ENCODE data around the gene AQP2. TPM values are rescaled to one million over a fixed set of nuclear protein-coding genes. Genes with fewer than 3 reads are reported as not detected.
A peak's percentile ranks its signal among the peaks of the same experiment; 100 is the strongest.
"Not testable (repeated sequence)": the region's sequence is repeated elsewhere in the genome, so short reads cannot be mapped to it uniquely, and the experiment has no call there.

AQP2 gene
- polyA plus RNA-seq, 4 donors = 0.04 TPM; not detected in 3

DNA sequence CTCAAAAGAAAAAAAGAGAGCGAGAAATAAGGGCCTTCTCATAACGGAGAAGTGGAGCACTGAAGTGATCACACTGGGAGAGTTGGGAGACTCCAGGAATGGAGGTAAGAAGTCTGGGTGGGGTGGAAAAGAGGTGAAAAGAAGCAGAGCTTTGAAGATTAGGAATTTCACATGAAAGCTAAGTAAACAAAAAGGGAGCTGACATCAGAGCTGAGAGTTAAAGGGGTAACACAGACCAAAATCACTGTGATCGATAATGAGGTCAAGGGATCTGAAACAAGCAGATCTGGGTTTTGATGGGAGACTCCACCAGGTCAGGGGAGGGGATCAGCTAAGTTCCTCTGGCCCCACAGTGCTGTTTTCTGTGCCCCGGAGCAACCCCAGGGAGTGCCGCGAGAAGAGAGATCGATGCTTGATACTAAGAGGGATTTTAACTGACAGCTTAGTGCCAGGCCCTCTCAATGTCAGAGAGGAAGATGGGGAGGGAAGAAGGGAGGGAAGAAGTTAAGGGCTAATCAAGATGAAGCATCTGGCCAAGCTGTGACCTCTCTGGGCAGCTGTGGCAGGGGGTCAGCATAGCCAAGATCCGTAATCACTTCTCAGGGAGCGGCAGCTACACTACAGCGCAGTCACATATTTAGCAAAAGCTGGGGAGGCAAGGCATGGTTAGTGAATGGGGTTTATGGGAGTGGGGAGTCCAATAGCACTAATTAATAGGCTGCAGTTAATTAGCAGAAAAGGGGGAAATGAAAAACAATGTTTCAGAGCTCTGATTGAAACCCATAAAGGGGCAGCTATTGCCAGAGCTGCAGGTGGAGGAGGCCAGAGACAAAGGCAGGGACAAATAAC, 30.2 kb downstream of the AQP2 start:
- H3K27ac ChIP-seq (ENCODE audit: low read depth in 1 of 3, low read length in 2 of 3) = no peak overlapping the region
- H3K36me3 ChIP-seq (ENCODE audit: control insufficient read depth in 3 of 3, insufficient read depth in 2 of 3, low read depth in 1 of 3, low read length in 3 of 3) = no peaks in the 10 kb centered on the region
- no peak for DNase-seq
- H3K4me3 ChIP-seq (ENCODE audit: low read depth in 1 of 3, low read length in 3 of 3) = no peak overlapping the region
- peaks cover 0 to 20% (median 0%) of the 10 kb centered on the region in 3 donors for H3K4me1 ChIP-seq (ENCODE audit: control insufficient read depth in 3 of 3, insufficient read depth in 2 of 3, low read depth in 1 of 3, low read length in 2 of 3)
- WGBS, 3 donors = 92 to 95% (median 95%) methylated on average over 10 of the region's 10 CpGs
- H3K9me3 ChIP-seq (ENCODE audit: control insufficient read depth in 2 of 2, insufficient read depth in 1 of 2, low read depth in 1 of 2, low read length in 1 of 2) = no peaks in the 10 kb centered on the region
- FAIRE-seq = no peak
- no peaks in the 10 kb centered on the region for H3K27me3 ChIP-seq (ENCODE audit: control insufficient read depth in 3 of 3, insufficient read depth in 3 of 3, low read length in 3 of 3)

DNA sequence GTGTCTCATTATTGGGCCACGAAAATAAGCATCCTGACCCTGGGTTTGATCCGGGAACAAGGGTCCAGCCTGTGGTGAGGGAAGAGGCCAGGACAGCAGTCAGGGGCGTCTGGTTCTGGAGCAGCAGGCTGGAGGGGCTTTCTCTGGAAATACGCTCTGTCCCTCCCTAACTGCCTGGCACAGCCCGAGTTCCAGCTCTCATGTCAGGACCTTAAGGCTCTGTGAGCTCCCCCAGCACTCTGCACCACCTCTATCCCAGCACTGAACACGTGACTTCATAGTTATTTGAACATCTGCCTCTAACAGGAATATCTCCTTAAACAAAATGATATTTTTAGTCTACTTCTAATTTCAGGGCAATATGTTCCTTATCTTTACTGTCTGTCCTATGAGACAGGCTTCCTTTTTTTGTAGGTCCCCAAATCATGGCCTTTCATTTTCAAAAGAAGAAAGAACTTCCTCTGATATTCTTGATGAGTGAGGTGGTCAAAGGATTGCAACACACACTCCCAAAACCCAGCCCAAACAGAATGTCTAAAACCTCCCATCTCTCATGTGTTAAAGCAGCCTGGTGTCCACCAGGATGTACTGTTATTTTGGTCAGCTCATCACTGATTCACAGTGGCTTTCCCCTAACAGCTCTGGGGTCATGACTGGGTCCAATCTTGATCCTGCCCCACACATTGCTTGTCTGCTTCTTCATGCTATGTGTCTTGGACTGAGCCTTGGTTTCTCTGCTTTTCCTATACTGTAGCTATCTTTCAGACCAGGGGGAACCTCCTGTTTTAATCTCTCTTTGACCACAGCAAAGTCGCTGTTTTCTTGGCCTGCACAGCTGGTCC, 31.9 kb downstream of the AQP2 start:
- FAIRE-seq (no peak), DNase-seq (no peak)
- WGBS, 3 donors = 89 to 95% (median 91%) methylated on average over 7 of the region's 7 CpGs
- Histone ChIP-seq H3K4me1 (ENCODE audit: control insufficient read depth in 3 of 3, insufficient read depth in 2 of 3, low read depth in 1 of 3, low read length in 2 of 3) (peaks cover 0 to 18% (median 0%) of the 10 kb centered on the region in 3 donors), H3K36me3 (ENCODE audit: control insufficient read depth in 3 of 3, insufficient read depth in 2 of 3, low read depth in 1 of 3, low read length in 3 of 3) (peaks cover 0 to 2% (median 0%) of the 10 kb centered on the region in 3 donors), H3K4me3 (ENCODE audit: low read depth in 1 of 3, low read length in 3 of 3) (no peak overlapping the region), H3K27ac (ENCODE audit: low read depth in 1 of 3, low read length in 2 of 3) (no peak overlapping the region), H3K27me3 (ENCODE audit: control insufficient read depth in 3 of 3, insufficient read depth in 3 of 3, low read length in 3 of 3) (no peaks in the 10 kb centered on the region), H3K9me3 (ENCODE audit: control insufficient read depth in 2 of 2, insufficient read depth in 1 of 2, low read depth in 1 of 2, low read length in 1 of 2) (no peaks in the 10 kb centered on the region)

DNA sequence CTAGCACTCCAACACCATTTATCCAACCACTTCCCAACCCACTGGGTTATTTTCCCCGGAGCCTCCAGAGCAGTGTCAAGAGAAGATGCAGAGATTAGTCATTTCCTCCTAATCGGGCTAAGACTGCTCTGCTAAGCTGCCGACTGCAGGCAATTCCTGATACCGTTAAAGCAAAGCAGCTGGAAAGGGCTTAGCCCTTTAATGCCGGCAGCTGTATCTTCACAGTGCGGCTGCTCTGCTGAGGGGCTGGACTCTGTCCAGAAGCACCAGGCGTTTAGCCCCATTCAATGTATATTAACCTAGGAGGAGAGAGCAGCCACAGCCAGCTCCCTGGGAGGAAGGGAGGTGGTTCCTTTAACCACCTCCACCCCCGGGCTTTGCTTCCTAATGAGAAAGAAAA, 33.4 kb downstream of the AQP2 start:
- DNase-seq (peak; percentile 11 to 65), FAIRE-seq (no peak)
- Histone ChIP-seq H3K9me3 (ENCODE audit: control insufficient read depth in 2 of 2, insufficient read depth in 1 of 2, low read depth in 1 of 2, low read length in 1 of 2) (no peaks in the 10 kb centered on the region), H3K27me3 (ENCODE audit: control insufficient read depth in 3 of 3, insufficient read depth in 3 of 3, low read length in 3 of 3) (no peaks in the 10 kb centered on the region), H3K4me3 (ENCODE audit: low read depth in 1 of 3, low read length in 3 of 3) (no peak overlapping the region), H3K27ac (ENCODE audit: low read depth in 1 of 3, low read length in 2 of 3) (peak overlapping the region in 1 of 3 donors; percentile 56), H3K4me1 (ENCODE audit: control insufficient read depth in 3 of 3, insufficient read depth in 2 of 3, low read depth in 1 of 3, low read length in 2 of 3) (peaks cover 0 to 18% (median 0%) of the 10 kb centered on the region in 3 donors), H3K36me3 (ENCODE audit: control insufficient read depth in 3 of 3, insufficient read depth in 2 of 3, low read depth in 1 of 3, low read length in 3 of 3) (peaks cover 0 to 2% (median 0%) of the 10 kb centered on the region in 3 donors)
- 4 to 13% (median 12%) methylated on average over 8 of the region's 8 CpGs for WGBS, 3 donors

DNA sequence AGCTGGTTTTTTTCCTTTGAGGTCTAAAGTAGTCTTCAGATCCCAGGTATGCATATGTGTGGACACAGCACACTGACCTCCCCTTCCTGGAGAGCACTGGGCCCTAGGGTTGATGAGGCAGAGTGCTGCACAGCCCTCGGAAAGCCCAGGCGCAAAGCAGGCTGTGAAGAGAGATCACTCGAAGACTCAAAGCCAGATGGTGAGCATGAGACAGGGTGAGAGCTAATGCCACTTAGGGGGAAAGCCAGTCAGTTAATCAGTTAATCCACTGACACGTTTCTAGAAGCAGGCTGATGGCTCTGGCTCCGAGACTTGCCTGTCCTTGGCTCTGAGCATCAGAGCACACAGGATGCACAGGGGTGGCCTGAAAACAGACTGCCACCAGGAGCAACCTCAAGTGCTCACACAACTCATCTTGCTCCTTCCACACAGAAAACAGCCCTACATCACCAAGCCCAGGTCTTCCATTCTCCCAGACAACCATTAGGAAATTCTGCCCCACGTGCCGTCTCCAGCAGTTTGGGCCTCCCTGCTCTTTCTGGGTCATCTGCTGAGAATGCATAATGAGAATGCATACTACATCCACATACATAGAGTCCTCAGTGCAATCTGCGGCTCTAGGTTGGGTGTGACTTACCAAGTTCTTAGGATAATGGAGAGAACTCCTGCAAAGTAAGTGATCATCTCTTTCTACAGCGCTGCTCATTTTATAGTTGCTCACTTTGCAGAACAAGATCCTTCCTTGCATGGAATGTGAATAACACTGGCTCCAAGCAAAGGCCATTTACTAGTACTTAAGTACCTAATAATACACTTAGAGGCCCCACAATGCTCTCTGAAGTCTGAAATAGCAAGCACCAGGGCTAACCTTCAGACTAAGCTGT, 34.2 kb downstream of the AQP2 start:
- no peaks in the 10 kb centered on the region for H3K9me3 ChIP-seq (ENCODE audit: control insufficient read depth in 2 of 2, insufficient read depth in 1 of 2, low read depth in 1 of 2, low read length in 1 of 2)
- no peak overlapping the region for H3K4me3 ChIP-seq (ENCODE audit: low read depth in 1 of 3, low read length in 3 of 3)
- 84 to 88% (median 86%) methylated on average over 9 of the region's 9 CpGs for WGBS, 3 donors
- H3K27me3 ChIP-seq (ENCODE audit: control insufficient read depth in 3 of 3, insufficient read depth in 3 of 3, low read length in 3 of 3) = no peaks in the 10 kb centered on the region
- H3K4me1 ChIP-seq (ENCODE audit: control insufficient read depth in 3 of 3, insufficient read depth in 2 of 3, low read depth in 1 of 3, low read length in 2 of 3) = peaks cover 0 to 18% (median 0%) of the 10 kb centered on the region in 3 donors
- FAIRE-seq (no peak), DNase-seq (no peak)
- H3K36me3 ChIP-seq (ENCODE audit: control insufficient read depth in 3 of 3, insufficient read depth in 2 of 3, low read depth in 1 of 3, low read length in 3 of 3) = peaks cover 0 to 2% (median 0%) of the 10 kb centered on the region in 3 donors
- peak overlapping the region in 1 of 3 donors; percentile 21 for H3K27ac ChIP-seq (ENCODE audit: low read depth in 1 of 3, low read length in 2 of 3)

DNA sequence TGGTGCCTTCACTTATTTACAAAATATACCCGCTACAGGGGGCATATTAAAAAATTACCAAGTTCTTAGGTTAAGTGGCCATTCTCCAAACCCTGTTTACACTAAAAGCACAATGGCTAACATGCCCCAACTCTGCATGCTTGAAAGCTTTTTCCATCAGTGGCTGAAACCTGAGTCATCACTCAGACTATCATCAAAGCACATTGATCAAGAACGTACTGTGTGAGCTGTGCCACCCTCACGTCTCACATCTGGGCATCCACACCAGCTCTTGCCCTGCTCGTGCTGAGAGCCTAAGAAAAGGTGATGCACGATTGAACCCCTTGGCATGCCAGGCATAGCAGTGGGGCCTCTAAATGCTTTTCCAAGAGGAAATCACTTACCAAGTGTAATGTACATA, 35.4 kb downstream of the AQP2 start:
- Histone ChIP-seq H3K27ac (ENCODE audit: low read depth in 1 of 3, low read length in 2 of 3) (no peak overlapping the region), H3K4me3 (ENCODE audit: low read depth in 1 of 3, low read length in 3 of 3) (no peak overlapping the region), H3K27me3 (ENCODE audit: control insufficient read depth in 3 of 3, insufficient read depth in 3 of 3, low read length in 3 of 3) (no peaks in the 10 kb centered on the region), H3K9me3 (ENCODE audit: control insufficient read depth in 2 of 2, insufficient read depth in 1 of 2, low read depth in 1 of 2, low read length in 1 of 2) (no peaks in the 10 kb centered on the region), H3K36me3 (ENCODE audit: control insufficient read depth in 3 of 3, insufficient read depth in 2 of 3, low read depth in 1 of 3, low read length in 3 of 3) (peaks cover 0 to 2% (median 0%) of the 10 kb centered on the region in 3 donors), H3K4me1 (ENCODE audit: control insufficient read depth in 3 of 3, insufficient read depth in 2 of 3, low read depth in 1 of 3, low read length in 2 of 3) (peaks cover 0 to 18% (median 0%) of the 10 kb centered on the region in 3 donors)
- no peak for FAIRE-seq
- 91 to 95% (median 93%) methylated on average over 5 of the region's 5 CpGs for WGBS, 3 donors
- no peak for DNase-seq

DNA sequence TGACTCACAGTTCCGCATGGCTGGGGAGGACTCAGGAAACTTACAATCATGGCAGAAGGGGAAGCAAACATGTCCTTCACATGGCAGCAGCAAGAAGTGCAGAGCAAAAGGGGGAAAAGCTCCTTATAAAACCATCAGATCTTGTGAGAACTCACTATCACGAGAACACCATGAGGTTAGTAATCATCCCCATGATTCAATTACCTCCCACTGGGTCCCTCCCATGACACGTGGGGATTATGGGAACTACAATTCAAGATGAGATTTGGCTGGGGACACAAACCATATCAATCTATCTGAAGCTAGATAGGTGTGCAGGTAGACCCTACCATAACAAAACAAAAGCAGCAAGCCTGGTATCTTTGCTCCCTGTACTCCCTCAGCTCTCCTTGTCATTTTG, 35.9 kb downstream of the AQP2 start:
- not testable (repeated sequence) for H3K36me3 ChIP-seq (ENCODE audit: control insufficient read depth in 3 of 3, insufficient read depth in 2 of 3, low read depth in 1 of 3, low read length in 3 of 3); DNase-seq; H3K27me3 ChIP-seq (ENCODE audit: control insufficient read depth in 3 of 3, insufficient read depth in 3 of 3, low read length in 3 of 3); H3K27ac ChIP-seq (ENCODE audit: low read depth in 1 of 3, low read length in 2 of 3); FAIRE-seq; H3K9me3 ChIP-seq (ENCODE audit: control insufficient read depth in 2 of 2, insufficient read depth in 1 of 2, low read depth in 1 of 2, low read length in 1 of 2); H3K4me3 ChIP-seq (ENCODE audit: low read depth in 1 of 3, low read length in 3 of 3)
- WGBS, 3 donors = 89 to 95% (median 92%) methylated on average over 3 of the region's 3 CpGs
- H3K4me1 ChIP-seq (ENCODE audit: control insufficient read depth in 3 of 3, insufficient read depth in 2 of 3, low read depth in 1 of 3, low read length in 2 of 3) = peaks cover 0 to 18% (median 0%) of the 10 kb centered on the region in 3 donors

DNA sequence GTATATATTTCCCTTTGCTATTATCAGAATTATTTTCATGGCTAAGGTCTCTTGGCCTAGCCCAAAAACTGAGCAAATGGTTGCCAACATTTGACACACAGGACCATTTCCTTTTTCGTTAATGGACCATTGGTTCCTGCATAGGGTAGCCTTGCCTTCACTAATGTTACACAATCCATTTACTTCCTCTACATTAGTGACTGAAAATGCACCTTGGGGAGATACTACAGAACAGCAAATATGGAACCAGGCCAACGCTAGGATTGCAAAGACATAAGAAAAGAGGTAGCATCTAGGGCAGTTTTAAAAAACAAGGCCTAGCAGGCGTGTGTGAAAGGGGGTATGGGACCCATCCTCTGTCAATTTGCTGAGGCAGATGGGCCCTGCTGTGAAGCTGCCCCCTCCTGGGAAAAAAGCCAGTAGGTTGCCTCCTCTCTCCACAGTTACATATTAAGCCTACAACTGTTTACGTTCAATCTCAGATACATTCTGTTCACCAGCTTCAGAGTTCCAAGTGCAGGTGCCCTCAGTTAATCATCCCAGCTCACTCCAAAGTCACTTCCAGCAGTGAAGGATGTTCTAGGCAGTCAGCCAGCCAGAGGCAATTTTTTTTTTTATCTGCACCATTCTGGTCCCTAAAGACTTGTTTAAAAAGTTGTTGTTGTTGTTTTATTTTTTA, 37.2 kb downstream of the AQP2 start:
- no peak for FAIRE-seq
- H3K27ac ChIP-seq (ENCODE audit: low read depth in 1 of 3, low read length in 2 of 3) = no peak overlapping the region

More for the DNA sequence above, 37.2 kb downstream of the AQP2 start:
- Histone ChIP-seq H3K27me3 (ENCODE audit: control insufficient read depth in 3 of 3, insufficient read depth in 3 of 3, low read length in 3 of 3) (no peaks in the 10 kb centered on the region), H3K36me3 (ENCODE audit: control insufficient read depth in 3 of 3, insufficient read depth in 2 of 3, low read depth in 1 of 3, low read length in 3 of 3) (peaks cover 0 to 11% (median 0%) of the 10 kb centered on the region in 3 donors), H3K4me1 (ENCODE audit: control insufficient read depth in 3 of 3, insufficient read depth in 2 of 3, low read depth in 1 of 3, low read length in 2 of 3) (peaks cover 0 to 18% (median 0%) of the 10 kb centered on the region in 3 donors), H3K4me3 (ENCODE audit: low read depth in 1 of 3, low read length in 3 of 3) (no peak overlapping the region), H3K9me3 (ENCODE audit: control insufficient read depth in 2 of 2, insufficient read depth in 1 of 2, low read depth in 1 of 2, low read length in 1 of 2) (no peaks in the 10 kb centered on the region)
- no peak for DNase-seq
- 64 to 75% (median 72%) methylated on average over 4 of the region's 4 CpGs for WGBS, 3 donors
